Nephron progenitor cell (in vitro differentiated cells): Measurements from ENCODE around the gene HS6ST3.

Experiments
- DNase-seq: peaks from one replicate; pipeline ENCODE4 v3.0.0; 2021
- H3K27ac Mint-ChIP-seq: 2 replicates; pipeline ENCODE4 v1.8.0; 2021; ENCODE audit warnings: mild to moderate bottlenecking, moderate library complexity, mixed read lengths
- H3K27me3 Mint-ChIP-seq: 2 replicates; pipeline ENCODE4 v1.8.0; 2021; ENCODE audit warnings: mild to moderate bottlenecking, low read depth, mixed read lengths; ENCODE audit not compliant: poor library complexity
- H3K36me3 Mint-ChIP-seq: 2 replicates; pipeline ENCODE4 v1.8.0; 2021; ENCODE audit warnings: low read depth, mixed read lengths
- H3K4me1 Mint-ChIP-seq: 2 replicates; pipeline ENCODE4 v1.8.0; 2021; ENCODE audit warnings: mixed read lengths
- H3K4me3 Mint-ChIP-seq: 2 replicates; pipeline ENCODE4 v1.8.0; 2021; ENCODE audit warnings: mild to moderate bottlenecking, moderate library complexity, mixed read lengths
- H3K9me3 Mint-ChIP-seq: 2 replicates; pipeline ENCODE4 v1.8.0; 2021; ENCODE audit warnings: mild to moderate bottlenecking, moderate library complexity, mixed read lengths
- TF ChIP-seq, protein P1 (sequence below): fragments of 200-600 bp; sonication (generic); IDR thresholded peaks from 2 replicates; pipeline ENCODE4 v1.5.0; 2021; ENCODE audit warnings: antibody characterized with exemption

Gene HS6ST3

GRCh38 chr13:96779691-96780090 lies 689.8 kb downstream of the HS6ST3 start:
- no peak for DNase-seq
- no peaks in the 10 kb centered on the region for H3K36me3 Mint-ChIP-seq
- no peak overlapping the region for H3K27ac Mint-ChIP-seq
- H3K4me3 Mint-ChIP-seq, result no peak overlapping the region
- no peaks in the 10 kb centered on the region for H3K4me1 Mint-ChIP-seq
- TF ChIP-seq, protein P1, sequence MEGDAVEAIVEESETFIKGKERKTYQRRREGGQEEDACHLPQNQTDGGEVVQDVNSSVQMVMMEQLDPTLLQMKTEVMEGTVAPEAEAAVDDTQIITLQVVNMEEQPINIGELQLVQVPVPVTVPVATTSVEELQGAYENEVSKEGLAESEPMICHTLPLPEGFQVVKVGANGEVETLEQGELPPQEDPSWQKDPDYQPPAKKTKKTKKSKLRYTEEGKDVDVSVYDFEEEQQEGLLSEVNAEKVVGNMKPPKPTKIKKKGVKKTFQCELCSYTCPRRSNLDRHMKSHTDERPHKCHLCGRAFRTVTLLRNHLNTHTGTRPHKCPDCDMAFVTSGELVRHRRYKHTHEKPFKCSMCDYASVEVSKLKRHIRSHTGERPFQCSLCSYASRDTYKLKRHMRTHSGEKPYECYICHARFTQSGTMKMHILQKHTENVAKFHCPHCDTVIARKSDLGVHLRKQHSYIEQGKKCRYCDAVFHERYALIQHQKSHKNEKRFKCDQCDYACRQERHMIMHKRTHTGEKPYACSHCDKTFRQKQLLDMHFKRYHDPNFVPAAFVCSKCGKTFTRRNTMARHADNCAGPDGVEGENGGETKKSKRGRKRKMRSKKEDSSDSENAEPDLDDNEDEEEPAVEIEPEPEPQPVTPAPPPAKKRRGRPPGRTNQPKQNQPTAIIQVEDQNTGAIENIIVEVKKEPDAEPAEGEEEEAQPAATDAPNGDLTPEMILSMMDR, result no peak
- peaks cover 7% of the 10 kb centered on the region for H3K27me3 Mint-ChIP-seq
- H3K9me3 Mint-ChIP-seq, result peaks cover 25% of the 10 kb centered on the region

GRCh38 chr13:96780105-96780504 lies 690.2 kb downstream of the HS6ST3 start:
- DNase-seq, result no peak
- no peaks in the 10 kb centered on the region for H3K4me1 Mint-ChIP-seq
- no peak overlapping the region for H3K4me3 Mint-ChIP-seq
- no peak overlapping the region for H3K27ac Mint-ChIP-seq
- H3K9me3 Mint-ChIP-seq, result peaks cover 25% of the 10 kb centered on the region
- TF ChIP-seq, protein P1, result no peak
- H3K27me3 Mint-ChIP-seq, result peaks cover 7% of the 10 kb centered on the region
- no peaks in the 10 kb centered on the region for H3K36me3 Mint-ChIP-seq

DNA sequence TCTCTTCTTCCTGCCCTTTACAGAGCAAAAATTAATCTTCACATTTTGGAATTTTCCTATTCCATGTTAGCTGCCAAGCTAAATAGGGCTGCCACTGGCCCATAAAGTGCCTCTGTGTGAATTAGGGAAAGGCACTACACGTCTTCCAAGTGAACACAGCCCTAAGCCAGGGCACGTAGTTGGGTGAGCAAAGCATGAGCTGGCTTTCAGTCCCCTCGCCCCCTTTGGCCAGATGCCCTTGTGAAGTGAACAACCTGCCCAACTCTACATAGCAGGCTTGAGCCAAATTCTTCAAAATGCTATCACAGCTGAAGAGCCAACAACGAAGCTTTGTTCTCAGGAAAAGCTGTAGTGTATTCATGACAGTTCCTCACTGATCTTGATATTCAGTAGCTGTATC lies 691.2 kb downstream of the HS6ST3 start:
- Mint-ChIP-seq H3K4me3 (no peak overlapping the region), H3K9me3 (peaks cover 25% of the 10 kb centered on the region), H3K27ac (no peak overlapping the region), H3K27me3 (peaks cover 7% of the 10 kb centered on the region), H3K4me1 (no peaks in the 10 kb centered on the region), H3K36me3 (no peaks in the 10 kb centered on the region)
- TF ChIP-seq, protein P1, result no peak
- no peak for DNase-seq

- Mint-ChIP-seq H3K27me3 (peaks cover 7% of the 10 kb centered on the region), H3K36me3 (no peaks in the 10 kb centered on the region), H3K4me3 (no peak overlapping the region), H3K9me3 (peaks cover 18% of the 10 kb centered on the region), H3K27ac (no peak overlapping the region), H3K4me1 (no peaks in the 10 kb centered on the region)
- TF ChIP-seq, protein P1, result no peak
- no peak for DNase-seq
These were observed 692.3 kb downstream of the HS6ST3 start for GRCh38 chr13:96782186-96782585.

DNA sequence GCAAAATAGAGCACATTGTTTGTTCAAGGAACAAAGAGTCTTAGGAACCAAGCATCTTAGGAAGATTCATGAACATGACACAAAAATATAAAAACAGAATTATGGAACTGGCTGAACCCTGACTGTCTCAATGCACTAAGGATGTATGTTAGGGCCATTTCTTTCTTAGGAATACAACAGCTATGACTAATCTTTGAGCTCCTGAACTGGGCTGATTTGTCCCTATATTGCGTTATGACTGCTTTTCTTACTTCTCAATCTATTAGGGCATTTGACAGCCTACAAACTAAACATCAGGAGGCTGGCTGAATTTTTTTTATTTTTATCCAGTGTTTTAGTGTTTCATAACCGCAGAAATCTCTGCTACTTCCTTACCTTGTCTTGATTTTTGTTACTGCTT lies 693.1 kb downstream of the HS6ST3 start:
- no peaks in the 10 kb centered on the region for H3K4me1 Mint-ChIP-seq
- TF ChIP-seq, protein P1, result no peak
- DNase-seq, result no peak
- no peak overlapping the region for H3K27ac Mint-ChIP-seq
- peaks cover 9% of the 10 kb centered on the region for H3K9me3 Mint-ChIP-seq
- no peak overlapping the region for H3K4me3 Mint-ChIP-seq
- H3K27me3 Mint-ChIP-seq, result peaks cover 4% of the 10 kb centered on the region
- H3K36me3 Mint-ChIP-seq, result no peaks in the 10 kb centered on the region

GRCh38 chr13:96783511-96783910 lies 693.6 kb downstream of the HS6ST3 start:
- TF ChIP-seq, protein P1, result no peak
- H3K4me3 Mint-ChIP-seq, result no peak overlapping the region
- H3K9me3 Mint-ChIP-seq, result peaks cover 5% of the 10 kb centered on the region
- H3K36me3 Mint-ChIP-seq, result no peaks in the 10 kb centered on the region
- no peaks in the 10 kb centered on the region for H3K4me1 Mint-ChIP-seq
- H3K27me3 Mint-ChIP-seq, result peaks cover 4% of the 10 kb centered on the region
- H3K27ac Mint-ChIP-seq, result no peak overlapping the region
- no peak for DNase-seq
